Amygdala (tissue), 56 donors: ENCODE data around the gene TFB1M.

Experiments
- DNase-seq, 56 donors: peaks; one replicate each; lab custom pipeline; 2025; lab: John Stamatoyannopoulos, UW

Gene TFB1M

GRCh38 chr6:155267411-155267810 lies 46.9 kb downstream of the TFB1M start:
- DNase-seq, result no peak

- no peak for DNase-seq
Measured at GRCh38 chr6:155265843-155266535, 48.3 kb downstream of the TFB1M start.

- DNase-seq, result peak in 3 of 56 donors; percentile 17 to 27 (median 22)
Measured at GRCh38 chr6:155264693-155265320, 49.5 kb downstream of the TFB1M start.

GRCh38 chr6:155263373-155264063 lies 50.8 kb downstream of the TFB1M start, which contains the start of gene CLDN20:
TSS of gene CLDN20 (plus strand) at chr6:155264013. CDS start at chr6:155275720, 11,707 bp downstream.
- DNase-seq, result no peak

GRCh38 chr6:155262655-155263054 lies 51.6 kb downstream of the TFB1M start:
- no peak for DNase-seq

GRCh38 chr6:155261111-155261900 lies 53.0 kb downstream of the TFB1M start:
- no peak for DNase-seq

- DNase-seq, result no peak
Measured at GRCh38 chr6:155260686-155261085, 53.6 kb downstream of the TFB1M start.

- DNase-seq, result no peak
Measured at GRCh38 chr6:155259897-155260296, 54.4 kb downstream of the TFB1M start.

GRCh38 chr6:155259204-155259603 lies 55.1 kb downstream of the TFB1M start:
- DNase-seq, result peak in 2 of 56 donors; percentile 41 to 42

- DNase-seq, result no peak
Measured at GRCh38 chr6:155257796-155258195, 56.5 kb downstream of the TFB1M start.

GRCh38 chr6:155256122-155256795 lies 58.0 kb downstream of the TFB1M start:
- DNase-seq, result no peak

- DNase-seq, result no peak
Measured at GRCh38 chr6:155254139-155254538, 60.1 kb downstream of the TFB1M start.

GRCh38 chr6:155253337-155253736 lies 60.9 kb downstream of the TFB1M start:
- no peak for DNase-seq

- peak in 9 of 56 donors; percentile 19 to 60 (median 39) for DNase-seq
Measured at GRCh38 chr6:155252581-155252980, 61.7 kb downstream of the TFB1M start.

GRCh38 chr6:155250701-155251381 lies 63.4 kb downstream of the TFB1M start:
- no peak for DNase-seq

GRCh38 chr6:155248008-155249001 lies 66.0 kb downstream of the TFB1M start:
- peak in 41 of 56 donors; percentile 7 to 80 (median 38) for DNase-seq

GRCh38 chr6:155247618-155248007 lies 66.7 kb downstream of the TFB1M start:
- no peak for DNase-seq

GRCh38 chr6:155246825-155247224 lies 67.5 kb downstream of the TFB1M start:
- no peak for DNase-seq
